Measurements from ENCODE around the gene C1orf105. TPM values are rescaled to one million over a fixed set of nuclear protein-coding genes. Genes with fewer than 3 reads are reported as not detected.

The C1orf105 gene
- total RNA-seq, 4 donors from 2014 or later = not detected

DNA sequence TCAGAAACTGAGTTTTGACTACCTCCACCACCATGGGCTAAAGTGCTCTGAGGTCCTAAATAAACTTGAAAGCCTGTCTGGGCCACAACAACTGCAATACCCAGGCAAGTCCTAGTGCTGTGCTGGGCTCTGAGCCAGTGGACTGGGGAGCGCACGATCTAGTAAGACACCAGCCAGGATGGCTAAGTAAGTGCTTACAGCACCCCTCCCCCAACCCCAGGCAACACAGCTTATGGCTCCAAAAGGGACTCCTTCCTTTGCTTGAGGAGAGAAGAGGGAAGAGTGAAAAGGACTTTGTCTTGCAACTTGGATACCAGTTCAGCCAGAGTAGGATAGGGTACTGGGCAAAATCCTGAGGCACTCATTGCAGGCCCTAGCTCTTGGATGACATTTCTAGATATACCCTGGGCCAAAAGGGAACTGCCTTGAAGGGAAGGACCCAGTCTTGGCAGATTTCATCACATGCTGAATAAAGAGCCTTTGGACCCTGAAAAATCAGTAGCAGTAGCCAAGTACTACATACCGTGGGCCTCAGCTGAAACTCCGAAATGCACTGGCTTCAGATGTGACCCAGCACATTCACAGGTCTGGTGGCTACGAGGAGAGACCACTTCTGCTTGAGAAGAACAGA lies 1.6 kb downstream of the C1orf105 start:
- TF ChIP-seq POLR2AphosphoS5 (IDR thresholded peaks at IDR 0.05) = no peak
- TF ChIP-seq EP300 (IDR thresholded peaks at IDR 0.05; ENCODE audit: low read depth) = no peak
- TF ChIP-seq, protein P1, sequence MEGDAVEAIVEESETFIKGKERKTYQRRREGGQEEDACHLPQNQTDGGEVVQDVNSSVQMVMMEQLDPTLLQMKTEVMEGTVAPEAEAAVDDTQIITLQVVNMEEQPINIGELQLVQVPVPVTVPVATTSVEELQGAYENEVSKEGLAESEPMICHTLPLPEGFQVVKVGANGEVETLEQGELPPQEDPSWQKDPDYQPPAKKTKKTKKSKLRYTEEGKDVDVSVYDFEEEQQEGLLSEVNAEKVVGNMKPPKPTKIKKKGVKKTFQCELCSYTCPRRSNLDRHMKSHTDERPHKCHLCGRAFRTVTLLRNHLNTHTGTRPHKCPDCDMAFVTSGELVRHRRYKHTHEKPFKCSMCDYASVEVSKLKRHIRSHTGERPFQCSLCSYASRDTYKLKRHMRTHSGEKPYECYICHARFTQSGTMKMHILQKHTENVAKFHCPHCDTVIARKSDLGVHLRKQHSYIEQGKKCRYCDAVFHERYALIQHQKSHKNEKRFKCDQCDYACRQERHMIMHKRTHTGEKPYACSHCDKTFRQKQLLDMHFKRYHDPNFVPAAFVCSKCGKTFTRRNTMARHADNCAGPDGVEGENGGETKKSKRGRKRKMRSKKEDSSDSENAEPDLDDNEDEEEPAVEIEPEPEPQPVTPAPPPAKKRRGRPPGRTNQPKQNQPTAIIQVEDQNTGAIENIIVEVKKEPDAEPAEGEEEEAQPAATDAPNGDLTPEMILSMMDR (IDR thresholded peaks at IDR 0.05) = no peak
- TF ChIP-seq POLR2A (IDR thresholded peaks at IDR 0.05) = no peak
- in situ Hi-C loops (cut with MboI; ENCODE audit: low pct_ligation_motif_present in 1 of 4, low pct_unique_long_range_greater_than_20kb in 1 of 4, low sequenced_read_pairs in 3 of 4) (loop anchor here in 2 of 4 donors (25.0 kb wide), 3 partner anchors 335 to 610 kb away; no protein-coding TSS in a partner anchor), intact Hi-C loops (cut with DNase I; ENCODE audit: low total_unique reads) (no loop called here)
- Histone ChIP-seq H3K9me3 (no peaks in the 10 kb centered on the region), H3K27ac (no peak overlapping the region), H3K4me1 (no peaks in the 10 kb centered on the region), H3K27me3 (no peaks in the 10 kb centered on the region), H3K36me3 (no peaks in the 10 kb centered on the region), H3K4me3 (no peak overlapping the region)
- WGBS, 2 donors (ENCODE audit: low coverage in 1 of 2) = 80 to 93% methylated on average over 2 to 5 of the region's 5 CpGs
- DNase-seq = no peak

DNA sequence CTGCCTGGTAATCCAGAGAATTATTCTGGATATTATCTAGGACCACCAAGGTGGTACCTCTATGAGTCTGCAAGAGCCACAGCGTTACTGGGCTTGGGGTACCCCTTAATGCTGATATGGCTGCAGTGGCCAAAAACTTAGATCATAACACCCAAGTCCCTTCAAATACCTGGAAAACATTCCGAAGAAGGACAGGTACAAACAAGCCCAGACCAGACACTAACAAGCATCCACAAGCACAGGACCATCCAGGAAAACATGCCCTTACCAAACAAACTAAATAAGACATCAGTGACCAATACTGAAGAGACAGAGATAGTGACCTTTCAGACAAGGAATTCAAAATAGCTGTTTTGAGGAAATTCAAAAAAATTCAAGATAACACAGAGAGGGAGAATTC lies 2.9 kb downstream of the C1orf105 start:
- Histone ChIP-seq H3K4me3 (no peak overlapping the region), H3K27me3 (no peaks in the 10 kb centered on the region), H3K4me1 (no peaks in the 10 kb centered on the region), H3K27ac (no peak overlapping the region), H3K9me3 (no peaks in the 10 kb centered on the region), H3K36me3 (no peaks in the 10 kb centered on the region)
- DNase-seq = no peak
- intact Hi-C loops (cut with DNase I; ENCODE audit: low total_unique reads) (no loop called here), in situ Hi-C loops (cut with MboI; ENCODE audit: low pct_ligation_motif_present in 1 of 4, low pct_unique_long_range_greater_than_20kb in 1 of 4, low sequenced_read_pairs in 3 of 4) (loop anchor here in 2 of 4 donors (25.0 kb wide), 3 partner anchors 336 to 611 kb away; no protein-coding TSS in a partner anchor)
- TF ChIP-seq EP300 (IDR thresholded peaks at IDR 0.05; ENCODE audit: low read depth) (no peak), POLR2AphosphoS5 (IDR thresholded peaks at IDR 0.05) (no peak), POLR2A (IDR thresholded peaks at IDR 0.05) (no peak)
- TF ChIP-seq, protein P1 (IDR thresholded peaks at IDR 0.05) = no peak
- WGBS, 2 donors (ENCODE audit: low coverage in 1 of 2) = 92 to 96% methylated on average over 2 of the region's 2 CpGs

DNA sequence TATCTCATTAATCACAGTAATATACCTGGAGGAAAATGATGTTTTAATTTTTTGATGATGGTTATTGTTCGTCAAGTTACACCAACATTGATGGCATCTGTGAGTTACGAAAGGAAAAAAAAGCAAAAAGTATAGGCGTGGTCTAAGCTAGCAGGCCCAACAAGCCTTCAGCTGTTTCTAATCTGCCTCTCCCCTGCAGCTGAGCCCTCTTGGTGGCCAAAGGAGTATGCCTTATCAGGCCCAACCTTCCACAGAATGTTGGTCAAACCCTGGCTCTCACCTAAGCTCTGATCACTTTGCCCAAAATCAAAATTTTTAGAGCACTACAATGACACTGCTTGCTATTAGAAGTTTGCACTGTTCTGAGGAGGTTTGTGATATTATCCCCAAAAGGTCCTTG lies 4.9 kb downstream of the C1orf105 start:
- H3K27me3 ChIP-seq = no peaks in the 10 kb centered on the region
- intact Hi-C loops (cut with DNase I; ENCODE audit: low total_unique reads) (no loop called here), in situ Hi-C loops (cut with MboI; ENCODE audit: low pct_ligation_motif_present in 1 of 4, low pct_unique_long_range_greater_than_20kb in 1 of 4, low sequenced_read_pairs in 3 of 4) (loop anchor here in 1 of 4 donors (25.0 kb wide), 2 partner anchors 413 to 638 kb away; partner anchors contain the start of gene METTL13)
- no peak overlapping the region for H3K4me3 ChIP-seq
- no peak for DNase-seq
- 97 to 100% methylated on average over 3 of the region's 3 CpGs for WGBS, 2 donors (ENCODE audit: low coverage in 1 of 2)
- no peaks in the 10 kb centered on the region for H3K9me3 ChIP-seq
- no peak overlapping the region for H3K27ac ChIP-seq
- H3K36me3 ChIP-seq = no peaks in the 10 kb centered on the region
- TF ChIP-seq, protein P1 (IDR thresholded peaks at IDR 0.05) = no peak
- TF ChIP-seq POLR2A (IDR thresholded peaks at IDR 0.05) = no peak
- TF ChIP-seq POLR2AphosphoS5 (IDR thresholded peaks at IDR 0.05) = no peak
- TF ChIP-seq EP300 (IDR thresholded peaks at IDR 0.05; ENCODE audit: low read depth) = no peak
- no peaks in the 10 kb centered on the region for H3K4me1 ChIP-seq

DNA sequence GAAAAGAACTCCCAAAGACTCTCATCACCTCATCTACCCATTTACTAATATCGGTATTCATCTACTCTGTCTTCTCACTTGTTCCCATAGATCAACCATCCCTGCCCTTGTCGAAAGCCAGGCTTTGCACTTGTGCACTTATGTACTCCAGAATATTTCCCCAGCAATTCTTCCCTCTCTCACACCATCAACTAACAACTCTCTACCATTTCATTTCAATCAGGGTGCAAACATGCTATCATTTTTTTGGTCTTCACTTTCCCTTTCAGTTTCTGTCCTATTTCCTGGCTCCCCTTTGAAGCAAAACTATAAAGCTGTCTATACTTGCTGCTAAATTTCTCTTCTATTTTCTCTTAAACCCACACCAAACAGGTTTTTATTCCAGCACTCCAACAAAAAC lies 6.7 kb downstream of the C1orf105 start:
- intact Hi-C loops (cut with DNase I; ENCODE audit: low total_unique reads) = no loop called here
- Histone ChIP-seq H3K4me3 (no peak overlapping the region), H3K9me3 (no peaks in the 10 kb centered on the region), H3K27me3 (no peaks in the 10 kb centered on the region), H3K36me3 (no peaks in the 10 kb centered on the region), H3K27ac (no peak overlapping the region), H3K4me1 (peaks cover 0 to 11% (median 3%) of the 10 kb centered on the region in 4 donors)
- in situ Hi-C loops (cut with MboI; ENCODE audit: low pct_ligation_motif_present in 1 of 4, low pct_unique_long_range_greater_than_20kb in 1 of 4, low sequenced_read_pairs in 3 of 4) = loop anchor here in 1 of 4 donors (25.0 kb wide), 2 partner anchors 415 to 640 kb away; partner anchors contain the start of gene METTL13
- DNase-seq = no peak
- 90 to 98% methylated on average over 2 of the region's 2 CpGs for WGBS, 2 donors (ENCODE audit: low coverage in 1 of 2)
- no peak for TF ChIP-seq POLR2AphosphoS5 (IDR thresholded peaks at IDR 0.05)
- TF ChIP-seq, protein P1 (IDR thresholded peaks at IDR 0.05) = no peak
- no peak for TF ChIP-seq EP300 (IDR thresholded peaks at IDR 0.05; ENCODE audit: low read depth)
- no peak for TF ChIP-seq POLR2A (IDR thresholded peaks at IDR 0.05)

All from transverse colon (tissue), 4 donors.